Tibial nerve (tissue), 4 donors: Measurements from ENCODE around the gene INTS6L.

Experiments
- EP300 ChIP-seq, 2 donors: sonication (generic); formaldehyde crosslinking; IDR thresholded peaks; one replicate each; pipeline ENCODE4 v1.6.1; 2017; ENCODE audit warnings: antibody characterized with exemption in 2 of 2, mild to moderate bottlenecking in 1 of 2
- POLR2A ChIP-seq, 2 donors: fragments of 450-650 bp; IDR thresholded peaks; one replicate each; pipeline ENCODE4 v1.6.1; 2017; ENCODE audit warnings: antibody characterized with exemption in 2 of 2, mild to moderate bottlenecking in 2 of 2, moderate library complexity in 2 of 2
- TF ChIP-seq, protein P1 (sequence below), 5 experiments: fragments of 200-600 bp in 3 of 5; fragments of 450-650 bp in 2 of 5; sonication (generic) in 3 of 5; IDR thresholded peaks; one replicate each; pipeline ENCODE4 v1.5.1; 2016 to 2019; ENCODE audit warnings: antibody characterized with exemption in 5 of 5, mild to moderate bottlenecking in 3 of 5, moderate library complexity in 2 of 5

DNA sequence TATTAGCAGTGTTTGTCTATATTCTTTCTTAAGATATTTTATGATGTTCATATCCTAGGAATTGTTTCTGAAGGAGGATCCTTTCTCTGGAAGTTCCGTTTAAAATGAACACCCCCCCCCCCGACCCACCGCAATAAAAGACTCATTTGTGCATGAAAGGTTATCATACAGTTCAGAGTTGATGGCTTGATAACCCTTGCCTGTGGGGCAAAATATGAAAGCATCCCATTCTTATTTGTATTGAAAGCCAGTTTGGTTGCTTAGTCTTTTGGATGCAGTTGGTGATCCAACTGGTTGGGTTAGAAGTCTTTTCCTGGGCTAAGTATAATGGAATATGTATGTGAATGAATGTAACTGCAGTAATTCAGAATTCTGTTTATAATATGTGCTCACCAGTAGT is 8.3 kb downstream of the INTS6L start:
- no peak for TF ChIP-seq POLR2A (IDR thresholded peaks at IDR 0.05)
- TF ChIP-seq, protein P1, sequence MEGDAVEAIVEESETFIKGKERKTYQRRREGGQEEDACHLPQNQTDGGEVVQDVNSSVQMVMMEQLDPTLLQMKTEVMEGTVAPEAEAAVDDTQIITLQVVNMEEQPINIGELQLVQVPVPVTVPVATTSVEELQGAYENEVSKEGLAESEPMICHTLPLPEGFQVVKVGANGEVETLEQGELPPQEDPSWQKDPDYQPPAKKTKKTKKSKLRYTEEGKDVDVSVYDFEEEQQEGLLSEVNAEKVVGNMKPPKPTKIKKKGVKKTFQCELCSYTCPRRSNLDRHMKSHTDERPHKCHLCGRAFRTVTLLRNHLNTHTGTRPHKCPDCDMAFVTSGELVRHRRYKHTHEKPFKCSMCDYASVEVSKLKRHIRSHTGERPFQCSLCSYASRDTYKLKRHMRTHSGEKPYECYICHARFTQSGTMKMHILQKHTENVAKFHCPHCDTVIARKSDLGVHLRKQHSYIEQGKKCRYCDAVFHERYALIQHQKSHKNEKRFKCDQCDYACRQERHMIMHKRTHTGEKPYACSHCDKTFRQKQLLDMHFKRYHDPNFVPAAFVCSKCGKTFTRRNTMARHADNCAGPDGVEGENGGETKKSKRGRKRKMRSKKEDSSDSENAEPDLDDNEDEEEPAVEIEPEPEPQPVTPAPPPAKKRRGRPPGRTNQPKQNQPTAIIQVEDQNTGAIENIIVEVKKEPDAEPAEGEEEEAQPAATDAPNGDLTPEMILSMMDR (IDR thresholded peaks at IDR 0.05), result no peak
- no peak for TF ChIP-seq EP300 (IDR thresholded peaks at IDR 0.05)
